ENCODE measurements around the gene ASPDH.

The ASPDH gene

DNA sequence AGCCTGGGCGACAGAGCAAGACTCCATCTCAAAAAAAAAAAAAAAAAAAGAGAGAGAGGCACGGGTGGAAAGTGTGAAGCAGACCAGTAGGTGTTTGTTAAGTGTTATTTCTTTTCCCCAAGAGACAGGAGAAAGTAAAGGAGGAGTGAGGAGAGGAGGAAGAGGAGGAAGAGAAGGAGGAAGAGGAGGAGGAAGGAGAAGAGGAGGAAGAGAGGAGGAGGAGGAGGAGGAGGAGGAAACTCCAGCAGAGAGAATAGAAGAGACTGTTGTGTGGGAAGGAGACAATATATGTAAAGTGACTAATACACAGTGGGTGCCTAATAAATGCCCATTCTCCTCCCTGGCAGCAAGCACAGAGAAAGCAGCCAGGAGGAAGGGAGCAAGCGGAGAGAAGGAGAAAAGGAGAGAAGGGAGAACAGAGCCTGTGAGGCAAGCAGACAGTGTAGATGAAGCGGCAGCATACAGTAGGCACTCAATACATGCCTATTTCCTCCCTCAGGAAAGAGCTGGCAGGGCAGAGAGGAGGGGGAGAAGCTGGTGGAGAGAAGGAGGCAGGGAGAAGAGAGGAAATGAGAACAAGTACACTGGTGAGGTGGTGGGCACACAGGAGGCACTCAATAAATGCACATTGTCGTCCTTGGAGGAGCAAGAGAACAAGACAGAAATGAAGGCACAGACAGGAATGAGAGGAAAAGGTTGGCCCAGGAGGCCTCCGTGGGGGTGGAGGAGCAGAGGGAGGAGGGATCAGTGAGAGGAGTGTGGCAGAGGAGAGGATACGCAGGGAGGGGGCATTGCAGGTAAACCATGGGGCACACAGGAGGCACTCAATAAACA is 19.3 kb downstream of the ASPDH start:
- no peak for FAIRE-seq

DNA sequence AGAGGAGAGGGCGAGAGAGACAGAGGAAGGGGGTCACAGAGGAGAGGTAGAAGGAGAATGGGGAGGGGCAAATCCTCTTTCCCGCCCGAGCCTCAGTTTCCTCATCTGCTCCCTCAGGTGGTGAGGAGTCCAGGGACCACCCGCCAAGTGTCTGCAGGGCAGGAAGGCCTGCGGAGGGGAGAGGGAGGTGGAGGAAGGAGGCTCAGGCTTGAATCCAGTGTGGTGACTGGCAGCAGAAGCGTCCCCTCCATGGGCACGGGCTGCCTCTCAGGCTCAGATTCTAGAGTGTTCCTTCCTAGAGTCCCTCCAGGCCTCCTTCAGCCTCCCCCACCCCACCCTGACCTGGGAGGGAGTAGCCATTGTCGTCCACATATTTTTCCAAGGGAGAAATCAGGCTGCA is 20.5 kb downstream of the ASPDH start:
- FAIRE-seq, result no peak

DNA sequence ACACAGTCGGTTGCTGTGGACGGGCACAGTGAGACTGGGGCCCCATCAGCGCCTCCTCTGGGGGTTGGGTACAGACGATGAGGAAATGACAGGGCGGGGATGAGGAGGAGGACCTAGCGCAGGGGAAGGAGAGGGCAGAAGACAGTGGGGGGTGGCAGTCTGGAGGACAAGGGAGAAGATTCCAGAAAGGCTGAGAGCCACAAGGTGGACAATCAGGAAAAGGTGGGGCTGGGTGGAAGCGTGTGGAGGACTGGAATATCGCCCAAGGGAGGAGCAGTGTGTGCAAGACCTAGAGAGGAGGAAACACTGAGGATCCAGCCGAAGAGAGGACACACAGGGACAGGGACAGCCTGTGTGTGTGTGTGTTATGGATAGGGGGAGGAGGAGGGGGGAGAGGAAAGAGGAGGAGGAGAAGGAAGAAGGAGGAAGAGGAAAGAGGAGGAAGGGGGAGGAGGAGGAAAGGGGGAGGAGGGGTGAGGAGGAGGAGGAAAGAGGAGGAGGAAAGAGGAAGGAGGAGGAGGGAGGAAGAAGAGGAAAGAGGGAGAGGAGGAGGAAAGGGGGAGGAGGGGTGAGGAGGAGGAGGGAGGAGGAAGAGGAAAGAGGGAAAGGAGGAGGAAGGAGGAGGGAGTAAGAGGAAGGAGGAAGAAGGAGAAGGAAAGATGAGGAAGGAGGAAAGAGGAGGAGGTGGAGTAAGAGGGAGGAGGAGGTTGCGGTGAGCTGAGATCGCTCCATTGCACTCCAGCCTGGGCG is 21.2 kb downstream of the ASPDH start:
- no peak for FAIRE-seq

DNA sequence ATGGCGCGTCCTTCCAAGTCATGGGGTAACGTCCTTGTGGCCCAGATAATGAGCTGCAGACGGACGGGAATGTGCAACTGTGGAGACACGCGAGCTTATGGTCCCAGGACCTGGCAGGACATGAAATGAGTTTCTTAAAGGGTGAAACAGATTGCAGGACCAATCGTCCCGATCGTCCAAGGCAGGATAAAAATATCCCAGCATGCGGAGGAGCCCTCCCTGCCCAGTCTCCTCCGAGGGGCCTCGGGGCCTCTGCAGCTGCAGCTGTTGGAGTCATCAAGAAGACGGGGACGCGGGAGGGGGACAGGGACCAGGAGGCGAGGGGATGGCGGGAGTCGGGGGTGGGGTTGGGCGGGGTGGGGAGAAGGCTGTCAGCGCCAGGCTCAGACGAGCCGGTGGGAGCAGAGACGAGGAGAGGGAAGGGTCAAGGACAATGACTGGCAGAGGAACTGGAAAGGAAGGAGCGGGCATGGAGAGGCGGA is 22.7 kb downstream of the ASPDH start:
- FAIRE-seq, result no peak

DNA sequence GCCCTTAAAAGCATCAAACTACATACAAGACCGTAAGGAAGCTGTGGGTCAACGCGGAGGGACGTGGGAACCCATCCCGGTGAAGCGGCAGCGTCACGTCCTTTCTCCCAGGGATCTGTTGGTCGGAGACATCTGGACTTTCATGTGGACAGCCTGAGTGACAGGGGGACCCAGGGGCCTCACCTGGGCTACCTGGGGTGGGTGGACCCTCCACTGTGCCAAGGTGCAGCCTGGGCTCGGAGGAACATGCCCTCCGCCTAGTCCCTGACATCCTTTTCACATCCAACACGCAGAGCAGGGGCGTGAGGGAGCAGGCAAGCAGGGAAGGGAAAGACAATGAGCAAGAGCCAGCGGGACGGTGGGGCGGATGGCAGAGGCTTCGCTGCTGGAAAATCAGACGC is 23.3 kb downstream of the ASPDH start:
- FAIRE-seq, result no peak

DNA sequence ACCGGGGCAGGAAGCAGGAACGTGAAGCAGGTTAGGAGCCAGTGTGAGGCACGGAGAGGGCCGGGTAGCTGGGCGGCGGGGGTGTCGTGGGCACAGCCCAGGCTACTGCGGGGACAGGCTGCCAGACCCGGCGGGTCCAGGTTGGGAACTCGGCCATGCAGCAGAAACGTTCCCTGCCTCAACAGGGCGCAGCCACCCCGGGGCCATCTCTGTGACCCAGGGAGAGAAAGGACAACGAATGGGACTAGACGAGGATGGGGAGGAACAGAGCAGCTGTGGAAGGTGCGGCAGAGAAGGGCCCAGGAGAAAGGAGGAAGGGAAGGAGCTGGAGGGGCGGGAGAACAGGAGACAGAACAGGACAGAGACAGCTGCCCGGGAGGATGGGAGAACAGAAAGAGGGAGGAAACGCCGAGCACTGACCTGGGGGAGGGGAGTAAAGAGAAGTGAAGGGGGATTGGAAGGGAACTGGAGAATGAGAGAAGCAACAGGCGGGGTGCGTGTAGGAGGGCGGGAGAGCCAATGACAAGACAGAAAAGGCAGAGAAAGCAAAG is 24.2 kb downstream of the ASPDH start:
- no peak for FAIRE-seq

DNA sequence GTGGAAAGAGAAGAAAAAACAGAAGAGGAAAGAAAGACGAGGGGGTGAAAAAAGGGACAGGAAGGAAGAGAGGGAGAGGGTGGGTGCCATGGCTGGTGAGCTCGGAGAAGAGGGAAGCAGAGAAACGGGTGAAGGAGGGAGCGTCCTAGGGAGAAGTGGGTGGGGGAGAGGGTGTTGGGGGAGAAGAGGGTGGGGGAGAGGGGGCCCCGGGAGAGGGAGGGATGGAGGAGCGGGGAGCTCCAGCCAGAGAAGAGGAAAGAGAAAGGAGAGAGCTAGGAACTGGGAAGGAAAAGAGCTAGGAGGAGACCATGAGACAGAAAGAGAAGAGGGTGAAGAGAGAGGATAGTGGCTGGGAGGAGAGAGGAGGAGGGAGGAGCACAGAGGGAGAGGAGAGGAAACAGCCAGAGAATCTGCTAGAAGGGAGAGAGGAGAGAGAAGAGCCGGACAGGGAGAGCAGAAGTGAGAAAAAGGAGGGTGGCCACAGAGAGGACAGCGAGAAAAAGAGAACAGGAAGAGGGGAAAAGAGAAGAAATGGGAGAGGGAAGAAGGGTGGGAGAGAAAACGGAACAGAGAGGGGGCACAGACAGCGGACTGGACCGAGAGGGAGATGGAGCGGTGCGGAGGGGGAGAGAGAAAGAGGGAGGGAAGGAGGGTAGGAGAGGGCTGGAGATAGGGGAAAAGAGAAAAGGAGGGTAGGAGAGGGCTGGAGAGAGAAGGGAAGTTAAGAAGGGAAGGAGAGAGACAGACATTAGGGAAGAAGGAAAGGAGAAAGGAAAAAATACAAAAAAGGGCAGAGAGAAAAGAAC is 25.1 kb downstream of the ASPDH start:
- FAIRE-seq, result no peak

DNA sequence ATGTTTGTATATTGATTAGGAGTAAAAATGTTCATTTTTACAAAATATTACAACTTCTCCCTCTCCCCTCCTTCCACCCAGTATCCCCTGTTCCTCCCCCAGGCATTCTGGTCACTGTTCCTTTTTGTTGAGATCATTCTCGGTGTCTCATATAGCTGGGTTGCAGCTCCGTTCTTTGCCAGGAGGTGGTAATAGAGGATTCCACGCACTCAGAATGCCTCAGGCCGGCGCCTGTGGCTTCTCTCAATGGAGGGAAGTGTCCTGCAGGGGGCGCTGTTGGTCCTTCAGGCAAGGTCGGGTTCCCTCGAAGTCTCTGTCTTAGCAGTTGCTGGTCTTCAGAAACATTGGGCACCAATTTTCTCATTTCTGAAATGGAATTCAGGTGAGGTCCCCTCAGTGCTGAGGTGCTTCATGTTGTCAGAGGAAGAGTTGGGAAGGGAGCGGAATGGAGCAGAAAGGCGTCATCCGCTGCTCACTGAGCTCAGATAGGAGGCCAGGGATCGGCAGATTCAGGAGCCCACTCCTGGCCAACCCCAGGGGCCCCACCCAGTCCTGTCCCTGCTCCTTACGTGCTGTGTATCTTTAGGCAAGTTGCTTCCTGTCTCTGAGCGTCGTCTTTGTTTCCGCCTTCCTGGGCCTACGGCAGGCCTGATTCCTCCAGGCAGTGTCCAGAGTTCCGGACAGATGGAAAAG is 26.7 kb downstream of the ASPDH start:
- no peak for FAIRE-seq

DNA sequence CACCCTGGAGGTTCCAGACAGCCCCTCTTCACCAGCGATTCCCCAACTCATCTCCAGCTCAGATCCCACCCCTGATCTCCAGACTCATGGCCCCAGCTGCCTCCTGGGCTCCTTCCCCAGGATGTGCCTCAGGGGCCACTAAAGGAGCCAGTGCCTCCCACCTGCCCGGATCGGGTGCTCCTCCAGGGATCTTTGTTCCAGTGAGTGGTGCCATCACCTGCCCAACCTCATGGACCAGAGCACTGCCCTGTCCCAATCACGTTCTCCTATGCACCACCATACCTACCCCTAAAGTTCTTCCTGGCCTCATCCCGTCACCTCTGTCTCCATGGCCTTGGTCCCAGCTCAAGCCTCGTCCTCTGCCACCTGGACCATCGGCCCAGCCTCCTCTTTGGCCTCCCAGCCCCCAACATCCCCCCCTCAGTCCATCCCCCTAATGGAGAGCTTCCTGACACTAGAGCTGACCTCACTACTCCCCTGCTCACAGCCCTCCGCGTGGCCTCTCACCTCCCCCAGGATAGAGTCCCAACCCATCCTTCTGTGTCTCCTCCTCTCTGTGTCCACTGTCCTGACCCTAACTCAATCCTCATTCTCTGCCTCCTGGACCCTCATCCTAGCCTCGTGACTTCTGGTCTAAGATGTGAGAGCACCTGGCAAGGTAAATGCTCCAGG is 28.3 kb downstream of the ASPDH start:
- no peak for FAIRE-seq

DNA sequence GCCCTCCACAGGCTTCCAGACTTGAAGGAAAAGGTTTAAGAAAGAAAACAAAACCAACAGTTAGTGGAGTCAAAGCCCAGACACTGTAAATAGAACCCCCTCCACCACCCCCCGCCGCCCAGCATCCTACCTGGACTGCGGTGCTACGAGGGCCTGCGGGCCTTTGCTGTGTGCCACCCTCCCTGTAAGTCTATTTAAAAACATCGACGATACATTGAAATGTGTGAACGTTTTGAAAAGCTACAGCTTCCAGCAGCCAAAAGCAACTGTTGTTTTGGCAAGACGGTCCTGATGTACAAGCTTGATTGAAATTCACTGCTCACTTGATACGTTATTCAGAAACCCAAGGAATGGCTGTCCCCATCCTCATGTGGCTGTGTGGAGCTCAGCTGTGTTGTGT is 30.8 kb downstream of the ASPDH start:
- FAIRE-seq, result no peak

DNA sequence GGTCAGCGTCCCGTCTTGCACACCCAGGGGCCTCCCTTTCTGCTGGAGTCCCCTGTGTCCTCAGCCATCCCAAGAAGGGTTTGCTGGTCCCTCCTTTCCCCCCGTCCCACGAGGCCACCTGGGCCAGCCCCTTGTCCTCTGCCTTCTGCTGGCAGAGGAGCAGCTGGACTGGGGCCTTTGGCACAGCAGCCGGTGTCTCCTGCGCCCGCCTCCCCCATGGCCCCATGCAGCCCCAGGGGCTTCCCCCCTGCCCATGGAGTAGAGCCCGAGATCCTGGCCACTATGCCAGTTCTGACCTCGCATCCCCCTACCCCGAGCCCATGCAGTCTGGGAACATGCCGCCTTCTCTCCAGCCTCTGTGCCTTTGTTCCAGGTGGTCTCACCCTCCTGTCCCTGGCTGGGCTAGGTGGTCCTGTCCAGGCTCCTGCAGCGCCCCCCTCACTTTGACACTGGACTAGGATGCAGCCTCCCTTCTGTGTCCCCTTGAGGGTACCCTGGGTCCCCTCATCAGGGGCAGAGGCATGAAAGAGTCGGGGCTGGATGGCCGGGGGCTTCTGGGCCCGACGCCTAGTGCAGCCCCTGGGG is 31.4 kb downstream of the ASPDH start:
- no peak for FAIRE-seq

DNA sequence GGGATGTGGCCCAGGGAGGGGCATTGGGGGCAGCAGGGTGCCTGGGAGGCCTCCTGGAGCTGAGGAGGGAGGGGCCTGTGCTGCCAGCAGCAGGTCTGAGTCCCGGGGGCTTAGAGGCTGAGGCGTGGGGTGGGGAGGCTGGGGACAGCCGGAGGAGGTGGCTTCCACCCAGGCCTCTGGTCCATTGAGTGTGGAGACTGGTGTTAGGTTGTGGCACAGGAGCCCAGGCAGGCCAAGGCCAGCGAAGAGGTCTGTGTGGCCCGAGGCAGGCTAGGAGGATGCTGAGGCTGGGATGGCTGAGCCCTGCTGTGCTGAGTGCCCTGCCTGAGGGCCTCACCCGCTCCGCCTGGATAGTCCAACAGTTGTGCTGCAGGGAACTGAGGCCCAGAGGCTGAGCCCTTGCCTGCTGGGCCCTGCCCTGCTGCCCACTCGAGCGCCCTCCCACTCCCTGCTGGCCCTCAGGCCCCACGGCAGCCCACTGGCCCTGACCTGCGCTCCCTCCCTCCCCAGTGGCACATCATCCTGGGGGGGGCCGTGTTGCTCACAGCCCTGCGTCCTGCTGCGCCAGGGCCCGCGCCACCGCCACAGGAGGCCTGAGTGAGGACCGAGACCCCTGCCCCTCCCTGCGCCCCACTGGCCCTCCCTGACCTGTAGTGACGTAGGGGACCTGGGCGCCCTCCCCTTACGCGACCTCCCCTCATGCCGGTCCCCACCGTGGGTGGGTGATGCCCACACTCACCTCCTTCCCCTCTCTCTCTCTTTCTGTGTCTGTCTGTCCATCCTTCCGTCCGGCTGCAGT is 32.2 kb downstream of the ASPDH start:
- FAIRE-seq, result no peak

DNA sequence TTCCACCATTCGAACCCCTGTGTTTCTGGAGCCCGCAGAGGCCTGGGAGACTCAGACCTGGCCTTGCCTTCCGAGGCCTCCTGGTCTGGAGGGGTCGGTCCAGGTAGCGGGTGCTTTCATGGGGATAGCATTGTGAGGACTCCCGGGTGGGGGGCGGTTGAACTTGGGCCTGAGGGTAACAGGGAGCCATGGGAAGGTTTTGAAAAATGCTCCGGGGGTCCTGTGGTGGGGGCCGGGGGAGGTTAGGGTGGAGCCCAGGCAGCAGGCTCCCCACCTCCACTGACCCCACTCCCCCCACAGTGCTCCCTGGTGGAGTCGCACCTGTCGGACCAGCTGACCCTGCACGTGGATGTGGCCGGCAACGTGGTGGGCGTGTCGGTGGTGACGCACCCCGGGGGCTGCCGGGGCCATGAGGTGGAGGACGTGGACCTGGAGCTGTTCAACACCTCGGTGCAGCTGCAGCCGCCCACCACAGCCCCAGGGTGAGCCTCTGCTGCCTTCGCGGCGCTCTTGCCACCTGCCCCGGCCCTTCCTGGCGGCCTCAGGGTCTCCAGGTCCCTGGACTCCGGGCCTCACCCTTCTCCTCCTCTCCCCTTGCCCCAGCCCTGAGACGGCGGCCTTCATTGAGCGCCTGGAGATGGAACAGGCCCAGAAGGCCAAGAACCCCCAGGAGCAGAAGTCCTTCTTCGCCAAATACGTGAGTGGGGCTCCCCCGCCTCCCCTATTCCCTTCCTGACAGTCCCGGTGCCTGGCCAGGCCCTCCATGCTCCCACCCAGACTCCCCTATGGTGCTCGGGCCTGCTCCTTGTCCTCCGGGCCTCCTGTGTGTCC is 33.2 kb downstream of the ASPDH start:
- no peak for FAIRE-seq

DNA sequence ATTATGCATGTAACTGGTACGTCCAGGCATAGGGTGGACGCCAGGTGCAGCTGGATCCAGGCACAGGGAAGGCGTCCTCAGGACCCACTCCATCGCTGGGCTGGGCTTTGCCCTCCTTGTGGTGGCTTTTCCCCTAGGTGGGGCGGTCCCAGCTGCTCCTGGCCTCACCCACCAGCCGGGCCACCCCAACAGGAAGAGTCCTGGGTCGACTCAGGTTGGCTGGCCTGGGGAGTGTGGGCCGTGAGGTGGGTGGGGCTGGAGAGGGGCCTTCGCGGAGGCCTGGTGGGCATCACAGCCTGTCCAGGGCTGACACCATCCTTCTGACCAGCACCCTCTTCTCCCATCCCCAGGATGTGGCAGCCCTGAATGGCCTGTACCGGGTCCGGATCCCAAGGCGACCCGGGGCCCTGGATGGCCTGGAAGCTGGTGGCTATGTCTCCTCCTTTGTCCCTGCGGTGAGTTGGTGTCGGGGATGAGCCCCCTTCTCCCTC is 33.9 kb downstream of the ASPDH start:
- FAIRE-seq, result no peak

DNA sequence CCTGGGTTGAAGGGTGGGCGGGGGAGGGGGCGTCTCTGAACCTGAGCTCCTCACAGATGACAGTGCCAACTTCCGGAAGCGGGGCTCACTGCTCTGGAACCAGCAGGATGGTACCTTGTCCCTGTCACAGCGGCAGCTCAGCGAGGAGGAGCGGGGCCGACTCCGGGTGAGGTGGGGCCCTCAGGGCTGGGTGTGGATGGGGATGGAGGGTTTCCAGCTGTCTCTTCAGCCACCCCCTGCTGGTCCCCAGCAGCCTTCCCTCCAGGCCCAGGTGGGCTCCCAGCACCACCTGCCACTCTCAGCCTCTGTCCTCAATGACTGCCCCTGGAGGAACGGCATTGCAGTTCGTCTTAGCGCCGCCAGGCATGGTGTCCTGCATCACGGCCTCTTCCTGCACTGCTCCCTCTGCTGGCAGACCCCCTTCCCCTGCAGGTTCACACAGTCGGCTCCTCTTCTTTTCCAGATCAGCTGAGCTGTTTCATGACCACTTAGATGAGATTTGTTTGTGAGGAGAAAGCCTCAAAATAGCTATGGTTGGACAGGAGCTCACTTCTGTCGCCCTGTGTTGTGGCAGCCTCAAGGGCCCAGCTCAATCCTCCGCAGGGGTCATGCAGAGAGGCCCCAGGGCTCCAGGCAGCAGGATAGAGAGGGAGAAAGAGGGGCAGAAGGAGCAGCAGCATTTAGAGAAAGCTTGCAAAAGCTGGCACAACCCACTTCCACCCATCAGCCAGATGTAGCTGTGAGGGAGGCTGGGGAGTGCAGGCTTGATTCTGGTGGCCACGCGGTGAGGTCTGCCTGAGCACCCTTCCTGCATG is 34.6 kb downstream of the ASPDH start:
- no peak for FAIRE-seq

DNA sequence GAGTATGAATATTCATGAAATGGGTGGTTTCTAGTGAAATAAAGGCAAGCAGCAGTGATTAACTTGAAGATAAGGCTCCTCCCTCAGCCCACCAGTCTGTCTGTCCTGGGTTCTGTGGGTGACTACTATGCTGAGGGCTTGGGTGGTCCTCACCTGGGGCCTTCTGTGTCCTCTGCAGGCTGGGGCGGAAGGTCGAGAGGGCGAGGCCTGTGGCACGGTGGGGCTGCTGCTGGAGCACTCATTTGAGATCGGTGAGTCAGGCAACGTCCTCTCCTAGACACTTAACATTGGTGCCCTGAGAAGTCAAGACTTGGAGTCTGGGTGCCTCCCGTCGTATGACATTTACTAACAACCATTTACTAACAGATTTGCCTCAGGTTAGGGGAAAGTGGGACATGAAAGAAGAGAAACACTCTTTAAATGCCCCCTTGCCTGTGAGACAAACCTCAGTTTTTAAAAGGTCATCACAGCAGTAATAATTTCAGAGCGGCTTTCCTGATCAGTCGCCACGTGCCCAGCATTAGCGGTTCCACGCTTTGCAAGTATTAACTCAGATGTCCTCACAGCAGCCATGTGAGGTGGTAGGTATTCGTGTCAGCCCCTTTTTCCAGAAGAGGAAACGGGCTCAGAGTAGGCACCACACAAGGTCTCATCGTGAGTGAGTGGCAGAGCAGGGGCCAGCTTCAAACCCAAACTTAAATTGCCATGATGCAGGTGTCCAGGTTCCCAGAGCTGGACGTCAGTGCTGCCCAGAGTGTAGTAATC is 35.8 kb downstream of the ASPDH start:
- FAIRE-seq, result no peak

DNA sequence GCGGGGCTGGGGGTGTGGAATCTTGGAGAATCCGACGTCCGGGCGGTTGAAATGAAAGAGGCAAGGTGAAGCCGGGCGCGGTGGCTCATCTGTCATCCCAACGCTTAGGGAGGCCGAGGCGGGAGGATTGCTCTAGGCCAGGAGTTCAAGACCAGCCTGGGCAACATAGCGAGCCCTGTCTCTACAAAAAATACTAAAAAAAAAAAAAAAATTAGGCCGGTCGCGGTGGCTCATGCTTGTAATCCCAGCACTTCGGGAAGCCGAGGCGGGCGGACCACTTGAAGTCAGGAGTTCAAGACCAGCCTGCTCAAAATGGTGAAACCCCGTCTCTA is 36.8 kb downstream of the ASPDH start:
- no peak for FAIRE-seq
